ENCODE data around the gene CASP14. TPM values are rescaled to one million over a fixed set of nuclear protein-coding genes. Genes with fewer than 3 reads are reported as not detected.
A peak's percentile ranks its signal among the peaks of the same experiment; 100 is the strongest.
"Not testable (repeated sequence)": the region's sequence is repeated elsewhere in the genome, so short reads cannot be mapped to it uniquely, and the experiment has no call there.

CASP14 gene
- total RNA-seq, 2 experiments from 2014 or later: not detected

DNA sequence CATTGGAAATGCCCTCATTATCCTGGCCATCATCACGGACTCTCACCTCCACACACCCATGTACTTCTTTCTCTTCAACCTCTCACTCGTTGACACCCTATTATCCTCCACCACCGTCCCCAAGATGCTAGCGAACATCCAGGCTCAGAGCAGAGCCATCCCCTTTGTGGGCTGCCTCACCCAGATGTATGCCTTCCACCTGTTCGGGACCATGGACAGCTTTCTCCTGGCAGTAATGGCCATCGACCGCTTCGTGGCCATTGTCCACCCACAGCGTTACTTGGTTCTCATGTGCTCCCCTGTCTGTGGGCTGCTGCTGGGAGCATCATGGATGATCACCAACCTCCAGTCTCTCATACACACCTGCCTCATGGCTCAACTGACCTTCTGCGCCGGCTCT, 37.9 kb downstream of the CASP14 start:
- no peak overlapping the region for H3K4me3 Mint-ChIP-seq
- DNase-seq (no peak), ATAC-seq (no peak)
- H3K4me1 Mint-ChIP-seq: peaks cover 1% of the 10 kb centered on the region
- no peaks in the 10 kb centered on the region for H3K36me3 Mint-ChIP-seq
- no peaks in the 10 kb centered on the region for H3K9me3 Mint-ChIP-seq (ENCODE audit: low read depth)
- no peak overlapping the region for H3K27ac Mint-ChIP-seq
- peaks cover 6% of the 10 kb centered on the region for H3K27me3 Mint-ChIP-seq
- CTCF ChIA-PET: interaction anchor here (1.0 kb wide), 1 partner anchor 14 kb away, joined by 3 read pairs; no protein-coding TSS in a partner anchor

DNA sequence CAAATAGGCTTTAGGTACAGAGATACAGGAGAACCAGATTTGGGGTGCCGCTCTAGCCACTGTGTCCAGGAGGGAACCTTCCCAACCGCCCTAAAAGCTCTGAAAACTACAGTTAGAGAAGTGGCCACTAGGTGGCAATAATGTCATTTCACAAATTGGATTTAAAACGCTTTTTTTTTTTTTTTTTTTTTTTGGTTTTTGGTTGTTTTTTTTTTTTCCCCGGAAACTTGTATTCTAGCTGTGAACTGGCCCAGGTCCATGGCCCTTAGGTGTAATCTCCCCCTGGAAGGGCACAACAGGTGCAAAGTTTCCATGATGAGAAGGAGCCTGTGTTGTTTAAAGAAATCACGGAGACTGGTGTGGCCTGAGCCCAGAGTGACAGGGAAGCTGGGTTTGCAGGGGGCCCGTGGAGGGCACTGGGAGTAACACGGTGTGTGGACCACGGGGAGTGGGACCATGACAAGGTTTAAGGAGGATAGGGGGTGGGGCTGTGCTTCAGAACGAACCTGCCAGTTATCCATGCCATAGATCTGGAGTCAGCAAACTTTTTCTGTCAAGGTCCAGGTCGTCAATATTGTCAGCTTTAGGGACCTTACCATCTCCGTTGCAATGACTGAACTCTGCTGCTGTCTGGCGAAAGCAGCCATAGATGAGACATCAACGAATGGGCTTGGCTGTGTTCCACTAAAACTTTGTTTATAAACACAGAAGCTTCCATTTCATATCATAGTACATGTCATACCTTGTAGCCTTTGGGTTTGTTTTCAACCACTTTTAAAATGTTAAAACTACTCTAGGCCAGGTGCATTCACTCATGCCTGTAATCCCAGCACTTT, 42.9 kb downstream of the CASP14 start:
- no peak overlapping the region for H3K27ac Mint-ChIP-seq
- H3K4me1 Mint-ChIP-seq: peaks cover 3% of the 10 kb centered on the region
- H3K36me3 Mint-ChIP-seq: no peaks in the 10 kb centered on the region
- no peaks in the 10 kb centered on the region for H3K27me3 Mint-ChIP-seq
- no peak overlapping the region for H3K4me3 Mint-ChIP-seq
- CTCF ChIA-PET: interaction anchor here (0.6 to 5.7 kb wide), 38 partner anchors 9 to 1512 kb away, joined by 3 to 68 read pairs (median 4); partner anchors contain the start of genes AKAP8L, OR1I1 and SYDE1
- ATAC-seq: peak; percentile 63
- no peaks in the 10 kb centered on the region for H3K9me3 Mint-ChIP-seq (ENCODE audit: low read depth)
- DNase-seq: peak; percentile 61

DNA sequence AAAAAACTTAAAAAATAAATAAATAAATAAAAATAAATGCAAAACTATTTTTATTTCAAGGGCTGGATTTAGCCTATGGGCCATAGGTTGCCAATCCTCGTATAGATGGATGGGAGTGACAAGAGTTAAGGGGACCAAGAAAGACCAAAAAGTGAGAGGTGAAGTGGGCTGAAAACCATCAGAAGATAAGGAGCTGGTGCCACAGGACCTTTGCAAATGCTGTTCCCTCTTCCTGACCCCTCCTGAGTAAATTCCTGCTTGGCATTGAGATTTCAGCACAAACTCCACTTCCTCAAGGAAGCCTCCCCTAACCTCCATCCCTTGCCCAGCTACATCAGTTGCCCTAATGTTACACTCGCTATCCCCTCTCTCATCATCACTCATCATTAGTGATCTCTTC, 43.7 kb downstream of the CASP14 start:
- no peak overlapping the region for H3K27ac Mint-ChIP-seq
- no peaks in the 10 kb centered on the region for H3K9me3 Mint-ChIP-seq (ENCODE audit: low read depth)
- ATAC-seq: no peak
- peaks cover 3% of the 10 kb centered on the region for H3K4me1 Mint-ChIP-seq
- no peaks in the 10 kb centered on the region for H3K27me3 Mint-ChIP-seq
- CTCF ChIA-PET: interaction anchor here (0.9 to 5.7 kb wide), 14 partner anchors 8 to 466 kb away, joined by 3 to 68 read pairs (median 6); partner anchors contain the start of genes AKAP8L and OR1I1
- no peak overlapping the region for H3K4me3 Mint-ChIP-seq
- no peaks in the 10 kb centered on the region for H3K36me3 Mint-ChIP-seq
- no peak for DNase-seq

DNA sequence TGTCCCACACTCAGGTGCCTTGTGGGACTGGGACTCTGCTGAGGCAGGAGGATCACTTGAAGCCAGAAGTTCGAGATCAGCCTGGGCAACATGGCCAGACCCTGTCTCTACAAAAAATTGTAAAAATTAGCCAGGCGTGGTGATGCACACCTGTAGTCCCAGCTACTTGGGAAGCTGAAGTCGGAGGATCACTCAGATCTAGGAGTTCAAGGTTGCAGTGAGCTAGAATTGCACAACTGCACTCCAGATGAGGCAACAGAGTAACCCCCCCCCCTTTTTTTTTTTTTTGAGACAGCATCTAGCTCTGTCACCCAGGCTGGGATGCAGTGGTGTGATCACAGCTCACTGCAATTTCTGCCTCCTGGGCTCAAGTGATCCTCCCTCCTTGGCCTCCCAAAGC, 46.9 kb downstream of the CASP14 start:
- Mint-ChIP-seq H3K36me3 (no peaks in the 10 kb centered on the region), H3K9me3 (ENCODE audit: low read depth) (no peaks in the 10 kb centered on the region), H3K27me3 (no peaks in the 10 kb centered on the region), H3K27ac (no peak overlapping the region), H3K4me1 (peaks cover 3% of the 10 kb centered on the region), H3K4me3 (no peak overlapping the region)
- DNase-seq: no peak
- CTCF ChIA-PET: interaction anchor here (1.2 kb wide), 1 partner anchor 323 kb away, joined by 4 read pairs; no protein-coding TSS in a partner anchor
- no peak for ATAC-seq

DNA sequence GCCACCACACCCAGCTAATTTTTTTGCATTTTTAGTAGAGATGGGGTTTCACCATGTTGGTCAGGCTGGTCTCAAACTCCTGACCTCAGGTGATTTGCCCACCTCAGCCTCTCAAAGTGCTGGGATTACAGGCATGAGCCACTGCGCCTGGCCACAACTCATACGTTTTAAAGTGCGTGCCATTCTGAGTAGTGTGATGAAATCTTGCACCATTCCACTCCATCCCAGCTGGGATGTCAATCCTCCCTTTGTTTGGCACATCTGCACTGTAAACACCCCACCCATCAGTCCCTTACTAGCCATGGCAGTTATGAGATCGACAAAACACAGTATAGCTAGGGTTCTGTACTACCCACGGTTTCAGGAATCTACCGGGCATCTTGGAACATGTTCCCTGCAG, 48.7 kb downstream of the CASP14 start:
- not testable (repeated sequence) for H3K27ac Mint-ChIP-seq

DNA sequence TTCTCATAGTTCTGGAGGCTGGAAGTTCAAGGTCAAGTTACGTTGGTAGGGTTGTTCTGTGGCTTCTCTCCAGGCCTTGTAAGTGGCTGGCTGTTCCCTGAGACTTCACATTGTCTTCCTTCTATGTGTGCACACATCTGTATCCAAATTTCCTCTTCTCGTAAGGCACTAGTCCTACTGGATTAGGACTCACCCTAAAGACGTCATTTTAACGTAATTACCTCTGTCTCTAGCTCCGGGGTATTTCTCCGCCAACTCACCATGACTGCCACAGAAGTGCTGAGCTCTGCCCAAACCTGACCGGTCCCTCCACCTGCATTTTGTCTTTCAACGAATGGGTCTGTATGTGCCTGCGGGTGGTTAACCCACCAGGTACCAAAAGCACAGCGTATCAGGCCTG, 49.2 kb downstream of the CASP14 start:
- CTCF ChIA-PET: no interaction called here
- H3K36me3 Mint-ChIP-seq: peaks cover under 1% of the 10 kb centered on the region
- no peak overlapping the region for H3K4me3 Mint-ChIP-seq

More for the DNA sequence above, 48.7 kb downstream of the CASP14 start:
- H3K27me3 Mint-ChIP-seq; DNase-seq; ATAC-seq; H3K36me3 Mint-ChIP-seq; H3K4me1 Mint-ChIP-seq; H3K4me3 Mint-ChIP-seq; H3K9me3 Mint-ChIP-seq (ENCODE audit: low read depth); CTCF ChIA-PET: not testable (repeated sequence)

DNA sequence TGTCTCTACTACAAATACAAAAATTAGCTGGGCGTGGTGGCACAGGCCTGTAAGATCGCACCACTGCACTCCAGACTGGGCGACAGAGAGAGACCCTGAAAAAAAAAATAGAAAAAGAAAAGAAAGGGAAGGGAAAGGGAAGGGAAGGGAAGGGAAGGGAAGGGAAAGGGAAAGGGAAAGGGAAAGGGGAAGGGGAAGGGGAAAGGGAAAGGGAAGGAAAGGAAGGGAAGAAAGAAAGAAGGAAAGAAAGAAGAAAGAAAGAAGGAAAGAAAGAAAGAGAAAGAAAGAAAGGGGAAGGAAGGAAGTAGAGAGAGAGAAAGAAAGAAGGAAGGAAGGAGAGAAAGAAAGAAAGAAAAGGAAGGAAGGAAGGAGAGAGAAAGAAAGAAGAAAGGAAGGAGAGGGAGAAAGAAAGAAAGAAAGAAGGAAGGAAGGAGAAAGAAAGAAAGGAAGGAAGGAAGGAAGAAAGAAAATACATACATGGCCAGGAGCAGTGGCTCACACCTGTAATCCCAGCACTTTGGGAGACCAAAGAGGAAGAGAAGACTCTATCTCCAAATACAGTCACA, 49.8 kb downstream of the CASP14 start:
- CTCF ChIA-PET: interaction anchor here (0.9 to 3.7 kb wide), 2 partner anchors 52 to 272 kb away, joined by 3 to 20 read pairs; no protein-coding TSS in a partner anchor
- H3K27ac Mint-ChIP-seq: no peak overlapping the region
- ATAC-seq (no peak), DNase-seq (no peak)
- no peak overlapping the region for H3K4me3 Mint-ChIP-seq
- H3K9me3 Mint-ChIP-seq (ENCODE audit: low read depth): peaks cover 7% of the 10 kb centered on the region
- peaks cover 3% of the 10 kb centered on the region for H3K36me3 Mint-ChIP-seq
- no peaks in the 10 kb centered on the region for H3K4me1 Mint-ChIP-seq
- no peaks in the 10 kb centered on the region for H3K27me3 Mint-ChIP-seq

More for the DNA sequence above, 49.2 kb downstream of the CASP14 start:
- Mint-ChIP-seq H3K4me1 (no peaks in the 10 kb centered on the region), H3K27ac (no peak overlapping the region), H3K27me3 (no peaks in the 10 kb centered on the region), H3K9me3 (ENCODE audit: low read depth) (peaks cover 4% of the 10 kb centered on the region)
- DNase-seq: no peak
- no peak for ATAC-seq

DNA sequence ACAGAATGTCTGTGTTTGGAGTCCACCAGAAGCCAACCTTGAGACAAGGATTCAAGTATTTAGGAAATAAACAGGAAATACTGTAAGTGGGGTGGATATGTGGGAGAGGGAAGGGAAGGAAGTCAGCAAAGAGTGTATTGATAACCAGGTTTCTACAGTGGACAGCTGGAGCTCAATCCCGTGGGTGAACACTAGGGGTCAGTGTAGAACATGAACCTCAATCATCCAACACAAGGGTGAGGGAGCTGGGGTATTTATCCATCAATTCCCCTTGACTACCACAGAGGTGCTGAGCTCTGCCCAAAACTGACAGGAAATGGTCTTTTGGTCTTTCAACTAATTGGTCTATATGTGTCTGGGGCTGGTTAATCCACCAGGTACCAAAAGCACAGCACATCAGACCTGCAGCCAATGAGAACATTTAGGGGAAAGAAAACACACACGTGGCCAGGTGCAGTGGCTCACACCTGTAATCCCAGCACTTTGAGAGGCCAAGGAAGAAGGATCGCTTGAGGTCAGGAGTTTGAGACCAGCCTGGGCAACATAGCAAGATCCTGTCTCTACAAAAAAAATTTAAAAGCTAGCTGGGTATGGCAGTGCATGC, 52.3 kb downstream of the CASP14 start:
- H3K4me3 Mint-ChIP-seq: no peak overlapping the region
- H3K9me3 Mint-ChIP-seq (ENCODE audit: low read depth): peaks cover 15% of the 10 kb centered on the region
- CTCF ChIA-PET: interaction anchor here (0.6 to 3.7 kb wide), 18 partner anchors 9 to 995 kb away, joined by 3 to 31 read pairs (median 7); partner anchors contain the start of gene OR1I1
- ATAC-seq (peak; percentile 64), DNase-seq (peak; percentile 72)
- H3K27ac Mint-ChIP-seq: no peak overlapping the region
- peaks cover 13% of the 10 kb centered on the region for H3K27me3 Mint-ChIP-seq
- H3K4me1 Mint-ChIP-seq: peaks cover under 1% of the 10 kb centered on the region
- H3K36me3 Mint-ChIP-seq: peaks cover 6% of the 10 kb centered on the region

DNA sequence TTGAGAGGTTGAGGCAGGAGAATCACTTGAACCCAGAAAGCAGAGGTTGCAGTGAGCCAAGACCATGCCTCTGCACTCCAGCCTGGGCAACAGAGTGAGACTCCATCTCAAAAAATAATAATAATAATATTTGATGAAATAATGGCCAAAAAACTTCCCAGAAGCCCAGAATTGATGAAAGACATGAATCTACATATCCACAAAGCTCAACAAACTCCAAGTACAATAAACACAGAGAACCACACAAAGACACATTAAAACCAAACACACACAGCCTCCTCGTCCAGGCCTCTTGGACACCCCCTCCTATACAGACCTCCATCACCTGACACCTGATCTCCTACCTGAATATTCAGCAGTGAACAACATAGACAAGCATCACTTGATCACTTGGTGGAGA, 54.7 kb downstream of the CASP14 start:
- no peak overlapping the region for H3K4me3 Mint-ChIP-seq
- H3K36me3 Mint-ChIP-seq: peaks cover 6% of the 10 kb centered on the region
- H3K27ac Mint-ChIP-seq: no peak overlapping the region
- peaks cover 15% of the 10 kb centered on the region for H3K9me3 Mint-ChIP-seq (ENCODE audit: low read depth)
- CTCF ChIA-PET: no interaction called here
- peaks cover 7% of the 10 kb centered on the region for H3K4me1 Mint-ChIP-seq
- ATAC-seq (no peak), DNase-seq (no peak)
- H3K27me3 Mint-ChIP-seq: peaks cover 29% of the 10 kb centered on the region

DNA sequence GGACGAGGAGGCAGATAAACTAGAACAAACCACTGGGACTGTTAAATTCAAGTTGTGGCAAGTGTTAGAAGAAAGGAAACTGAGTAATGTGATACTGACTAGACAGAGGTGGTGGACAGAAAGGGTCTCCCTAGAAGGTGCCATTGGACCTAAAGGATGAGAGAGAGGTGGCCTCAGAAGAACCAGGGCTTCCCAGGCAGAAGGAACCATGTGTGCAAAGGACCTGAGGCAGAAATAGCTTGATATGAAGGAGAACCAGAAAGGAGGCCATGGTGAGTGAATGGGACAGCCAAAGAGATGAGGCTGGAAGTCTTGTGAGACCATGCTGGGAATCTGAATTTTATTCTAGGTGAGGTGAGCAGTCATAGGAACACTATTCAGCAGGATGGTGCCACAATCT, 55.1 kb downstream of the CASP14 start:
- Mint-ChIP-seq H3K36me3 (peaks cover 6% of the 10 kb centered on the region), H3K9me3 (ENCODE audit: low read depth) (peaks cover 15% of the 10 kb centered on the region), H3K27ac (no peak overlapping the region), H3K4me1 (peaks cover 7% of the 10 kb centered on the region), H3K27me3 (peaks cover 29% of the 10 kb centered on the region), H3K4me3 (no peak overlapping the region)
- DNase-seq (no peak), ATAC-seq (no peak)
- CTCF ChIA-PET: no interaction called here

DNA sequence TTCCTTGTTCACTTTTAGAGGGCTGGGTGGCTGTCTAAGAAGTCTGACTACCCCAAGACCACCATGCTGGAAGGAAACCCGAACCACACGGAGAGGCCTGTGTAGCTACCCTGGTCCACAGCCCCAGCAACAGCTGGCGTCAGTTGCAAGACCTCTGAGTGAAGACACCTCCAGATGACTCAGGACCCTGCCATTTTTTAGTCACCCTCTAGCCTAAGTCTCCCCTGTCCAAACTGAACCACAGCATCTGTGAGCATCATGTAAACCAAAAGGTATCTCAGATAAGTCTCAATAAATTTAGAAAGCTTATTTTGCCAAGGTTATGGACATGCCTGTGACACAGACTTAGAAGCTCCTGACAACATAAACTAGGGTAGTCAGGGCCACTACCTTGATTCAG, 55.8 kb downstream of the CASP14 start:
- peaks cover 15% of the 10 kb centered on the region for H3K9me3 Mint-ChIP-seq (ENCODE audit: low read depth)
- CTCF ChIA-PET: interaction anchor here (1.2 kb wide), 1 partner anchor 12 kb away, joined by 6 read pairs; no protein-coding TSS in a partner anchor
- no peak for DNase-seq
- no peak overlapping the region for H3K27ac Mint-ChIP-seq
- H3K27me3 Mint-ChIP-seq: peaks cover 29% of the 10 kb centered on the region
- ATAC-seq: no peak
- peaks cover 7% of the 10 kb centered on the region for H3K4me1 Mint-ChIP-seq
- H3K36me3 Mint-ChIP-seq: peaks cover 6% of the 10 kb centered on the region
- no peak overlapping the region for H3K4me3 Mint-ChIP-seq

DNA sequence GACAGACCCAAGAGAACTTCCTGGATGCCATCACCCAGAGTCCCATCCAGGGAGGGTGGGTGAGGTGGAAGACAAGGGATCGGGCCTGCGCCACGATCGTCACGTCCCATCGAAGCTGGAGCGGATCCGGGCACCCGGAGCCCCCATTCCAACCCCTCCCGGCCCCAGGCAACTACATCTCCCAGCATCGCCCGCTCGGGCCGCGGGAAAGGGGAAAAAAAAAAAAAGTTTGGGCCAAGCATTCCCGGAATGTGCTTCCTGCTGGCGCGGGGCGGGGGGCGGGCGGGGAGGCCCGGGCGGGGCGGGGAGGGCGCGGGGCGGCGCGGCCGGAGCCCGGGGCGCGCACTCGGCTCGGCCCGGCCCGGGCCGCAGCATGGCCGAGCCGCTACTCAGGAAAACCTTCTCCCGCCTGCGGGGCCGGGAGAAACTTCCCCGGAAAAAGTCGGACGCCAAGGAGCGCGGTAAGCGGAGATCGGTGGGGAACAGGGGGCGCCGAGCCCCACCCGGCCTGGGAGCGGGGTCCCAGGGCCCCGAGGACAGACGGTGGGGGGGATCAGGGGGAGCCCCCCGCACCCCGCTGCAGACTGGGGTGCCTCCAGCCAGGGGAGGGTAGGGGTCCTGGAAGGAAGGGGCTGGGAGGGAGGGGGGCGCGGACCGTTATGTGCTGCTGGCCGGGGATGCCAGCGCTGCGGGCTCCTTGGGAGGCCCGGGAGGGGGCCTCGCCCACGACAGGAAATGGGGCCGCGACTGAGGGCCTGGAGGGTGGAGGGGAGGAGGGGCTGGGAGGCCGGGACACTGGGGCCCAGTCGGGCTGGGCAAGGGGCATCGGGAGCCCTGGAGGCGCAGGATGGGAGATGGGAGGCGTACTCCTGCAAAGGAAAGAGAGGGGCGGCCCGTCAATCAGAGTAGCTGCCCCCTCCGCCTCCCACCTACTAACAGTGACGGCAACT, 58.1 kb downstream of the CASP14 start, which contains the start of gene SYDE1:
Gene SYDE1 (plus strand): TSS at position 341 of the 950 bp plus-strand sequence. CDS start 33 bp downstream, at position 374.
- H3K27ac Mint-ChIP-seq: no peak within 1 kb of the TSS
- CTCF ChIA-PET: interaction anchor here (1.0 kb wide), 1 partner anchor 16 kb away, joined by 4 read pairs; no protein-coding TSS in a partner anchor
- DNase-seq: no peak

More for the DNA sequence above, 58.1 kb downstream of the CASP14 start, which contains the start of gene SYDE1:
- peak within 1 kb of the TSS; percentile 16 for H3K4me3 Mint-ChIP-seq
- H3K36me3 Mint-ChIP-seq: peaks cover 6% of the 10 kb centered on the region
- H3K27me3 Mint-ChIP-seq: peaks cover 29% of the 10 kb centered on the region
- peaks cover 13% of the 10 kb centered on the region for H3K9me3 Mint-ChIP-seq (ENCODE audit: low read depth)
- peak; percentile 39 for ATAC-seq
- peaks cover 7% of the 10 kb centered on the region for H3K4me1 Mint-ChIP-seq

All from activated CD8-positive, alpha-beta memory T cell treated with anti-CD3 and anti-CD28 coated beads, Interleukin-2, amount 10 ng/mL, durations not matched to agents 7 days and 5 days (primary cell).